ENCODE data around the gene C6orf15.
"Not testable (repeated sequence)": the region's sequence is repeated elsewhere in the genome, so short reads cannot be mapped to it uniquely, and the experiment has no call there.

The C6orf15 gene

DNA sequence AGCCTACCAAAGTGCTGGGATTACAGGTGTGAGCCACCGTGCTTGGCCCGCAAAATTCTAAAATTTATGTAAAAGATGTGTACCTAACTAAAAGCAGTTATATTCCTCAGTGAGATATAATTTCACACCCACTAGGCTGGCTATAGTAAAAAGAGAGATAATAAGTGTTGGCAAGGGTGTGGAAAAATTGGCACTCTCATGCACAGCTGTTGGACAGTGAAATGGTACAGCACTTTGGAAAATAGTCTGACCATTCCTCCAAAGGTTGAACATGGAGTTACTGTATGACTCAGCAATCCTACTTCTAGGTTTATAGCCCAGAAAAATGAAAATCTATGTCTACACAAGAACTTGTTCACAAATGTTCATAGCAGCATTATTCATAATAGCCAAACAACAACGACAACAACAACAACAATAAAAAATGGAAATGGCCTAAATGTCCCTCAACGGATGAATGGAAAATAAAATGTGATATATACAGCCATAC, 13.9 kb downstream of the C6orf15 start:
- DNase-seq: no peak

- no peak for DNase-seq
These were observed 15.7 kb downstream of the C6orf15 start for GRCh38 chr6:31096656-31097055.

DNA sequence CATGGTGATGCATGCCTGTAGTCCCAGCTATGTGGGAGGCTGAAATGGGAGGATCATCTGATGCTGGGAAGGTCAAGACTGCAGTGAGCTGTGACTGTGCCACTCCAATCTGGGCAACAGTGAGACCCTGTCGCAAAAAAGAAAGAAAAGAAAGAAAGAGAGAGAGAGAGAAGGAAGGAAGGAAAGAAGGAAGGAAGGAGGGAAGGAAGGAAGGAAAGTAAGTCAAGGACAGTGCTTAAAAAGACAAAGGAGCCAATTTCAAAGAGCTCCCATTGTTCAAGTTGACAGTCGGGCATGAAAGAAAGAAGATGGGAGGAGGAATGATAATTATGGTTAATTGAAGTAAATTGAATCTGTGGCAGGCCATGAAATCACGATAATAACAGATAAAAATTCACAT, 16.2 kb downstream of the C6orf15 start:
- no peak for DNase-seq

DNA sequence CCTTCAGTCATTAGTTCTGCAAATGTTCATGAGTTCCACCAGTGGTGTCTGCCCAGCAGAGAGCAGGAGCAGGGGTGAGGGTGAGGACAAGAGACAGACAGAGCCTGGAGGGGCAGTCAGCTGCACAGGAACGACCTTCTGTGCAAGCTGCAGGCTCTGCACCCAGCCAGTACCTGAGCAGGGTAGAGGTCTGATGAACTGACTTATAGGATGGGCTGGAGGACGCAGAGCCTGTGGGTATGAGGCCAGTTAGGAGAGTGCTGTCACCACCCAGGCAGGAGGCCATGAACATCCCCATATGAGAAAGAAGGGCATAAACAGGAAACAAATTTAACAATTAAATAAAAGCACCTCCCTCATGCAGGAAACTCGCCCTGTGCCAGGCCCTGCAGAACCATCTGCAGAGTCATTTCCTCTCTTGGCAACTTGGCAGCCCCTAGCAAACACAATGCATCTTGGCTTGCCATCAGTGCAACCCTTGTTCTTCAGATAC, 17.9 kb downstream of the C6orf15 start:
- DNase-seq: peak; percentile 9 to 26

- no peak for DNase-seq
These were observed 19.4 kb downstream of the C6orf15 start for GRCh38 chr6:31092769-31093505.

GRCh38 chr6:31092238-31092637, 20.1 kb downstream of the C6orf15 start:
- no peak for DNase-seq

DNA sequence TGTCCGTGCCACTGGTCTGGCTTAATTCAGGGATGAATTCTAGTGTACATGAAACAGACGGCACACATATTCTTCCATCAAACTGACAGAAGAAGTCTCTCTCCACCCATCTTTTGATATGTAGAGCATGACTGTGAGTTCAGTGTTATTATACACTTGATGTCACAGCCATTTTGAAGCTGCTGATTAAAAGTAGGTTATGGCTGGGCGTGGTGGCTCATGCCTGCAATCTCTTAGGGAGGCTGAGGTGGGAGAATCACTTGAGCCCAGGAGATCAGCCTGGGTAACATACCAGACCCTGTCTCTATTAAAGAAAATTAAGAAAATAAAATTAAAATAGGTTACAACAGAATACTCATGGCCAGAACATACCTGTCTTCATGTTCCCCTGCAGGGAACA, 20.7 kb downstream of the C6orf15 start:
- no peak for DNase-seq

DNA sequence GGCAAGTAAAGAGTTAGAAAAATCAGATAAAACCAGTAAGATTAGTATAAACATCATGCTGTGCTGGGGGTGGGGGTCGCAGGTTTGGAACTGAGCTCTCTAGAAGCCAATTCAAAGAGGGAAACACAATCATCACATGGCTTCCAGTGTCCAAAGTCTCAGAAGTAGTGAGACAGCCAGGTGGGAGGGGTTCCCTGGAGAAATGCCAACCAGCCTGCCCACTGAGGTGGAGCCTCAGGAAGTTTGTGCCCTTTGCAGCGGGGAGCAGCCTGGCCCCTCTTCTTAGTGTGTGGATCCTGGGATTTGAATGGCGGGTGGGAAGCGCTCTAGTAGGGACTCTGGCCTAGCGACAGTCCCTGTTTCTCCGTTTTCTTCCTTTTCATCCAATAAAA, 21.4 kb downstream of the C6orf15 start:
- DNase-seq: no peak

DNA sequence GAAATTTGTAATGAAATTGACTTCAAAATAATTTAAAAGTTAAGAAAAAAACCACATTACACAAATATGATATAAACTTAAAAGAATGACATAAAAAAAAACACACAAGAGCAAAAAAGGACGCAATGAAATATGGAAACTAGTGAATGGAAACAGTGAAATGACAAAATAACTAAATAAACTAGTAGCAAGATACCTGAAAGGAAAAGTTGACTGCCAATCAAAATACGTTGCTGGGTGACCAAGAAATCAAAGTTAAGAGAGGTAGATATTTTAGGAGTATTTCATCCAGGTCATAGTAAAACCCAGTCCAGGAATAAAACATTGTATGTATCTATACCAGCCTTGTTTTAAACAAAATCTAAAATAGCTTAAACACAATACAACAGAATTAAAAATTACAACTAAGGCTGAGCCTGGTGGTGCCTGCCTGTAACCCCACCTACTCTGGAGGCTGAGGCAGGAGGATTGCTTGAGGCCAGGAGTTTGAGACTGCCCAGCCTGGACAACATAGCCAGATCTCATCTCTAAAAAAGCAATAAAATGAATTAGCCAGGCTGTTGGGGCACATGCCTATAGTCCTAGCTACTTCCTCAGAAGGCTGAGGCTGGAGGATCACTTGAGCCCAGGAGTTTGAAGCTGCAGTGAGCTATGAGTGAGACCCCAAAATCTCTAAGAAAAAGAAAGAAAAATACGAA, 22.0 kb downstream of the C6orf15 start:
- DNase-seq: no peak

GRCh38 chr6:31087494-31088089, 24.8 kb downstream of the C6orf15 start:
- DNase-seq: peak; percentile 94 to 96

- DNase-seq: no peak
These were observed 25.5 kb downstream of the C6orf15 start for GRCh38 chr6:31086788-31087440.

GRCh38 chr6:31083742-31084354, 28.5 kb downstream of the C6orf15 start:
- DNase-seq: peak; percentile 55 to 61

DNA sequence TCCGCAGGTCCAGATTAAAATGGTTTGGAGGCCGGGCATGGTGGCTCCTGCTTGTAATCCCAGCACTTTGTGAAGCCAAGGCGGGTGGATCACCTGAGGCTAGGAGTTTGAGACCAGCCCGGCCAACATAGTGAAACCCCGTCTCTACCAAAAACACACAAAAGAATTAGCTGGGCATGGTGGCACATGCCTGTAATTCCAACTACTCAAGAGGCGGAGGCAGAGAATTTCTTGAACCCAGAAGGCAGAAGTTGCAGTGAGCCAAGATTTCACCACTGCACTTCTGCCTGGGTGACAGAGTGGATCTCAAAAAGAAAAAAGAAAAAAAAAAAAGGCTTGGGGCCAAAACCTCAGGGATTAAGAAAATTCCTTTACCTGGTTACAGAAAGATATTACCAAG, 30.5 kb downstream of the C6orf15 start:
- DNase-seq: no peak

- peak; percentile 71 to 76 for DNase-seq
These were observed 32.6 kb downstream of the C6orf15 start for GRCh38 chr6:31079656-31080261.

DNA sequence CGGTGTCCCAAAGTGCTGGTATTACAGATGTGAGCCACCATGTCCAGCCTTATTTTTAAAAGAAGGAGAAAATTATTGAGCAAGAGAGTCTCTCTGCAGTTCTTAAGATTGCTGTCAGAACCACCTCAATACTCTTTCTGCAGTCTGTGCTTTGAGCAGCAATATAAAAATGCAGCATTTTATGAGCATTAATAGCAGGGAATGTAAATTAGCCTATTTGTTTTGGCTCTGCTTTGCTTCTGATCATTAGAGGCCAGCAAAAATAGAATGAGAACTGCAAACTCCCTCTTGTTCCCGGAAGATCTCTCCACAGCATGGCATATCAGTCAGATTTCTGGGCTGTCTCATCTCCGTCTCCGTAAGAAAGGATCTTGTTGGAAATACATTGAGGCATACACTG, 35.8 kb downstream of the C6orf15 start:
- no peak for DNase-seq

DNA sequence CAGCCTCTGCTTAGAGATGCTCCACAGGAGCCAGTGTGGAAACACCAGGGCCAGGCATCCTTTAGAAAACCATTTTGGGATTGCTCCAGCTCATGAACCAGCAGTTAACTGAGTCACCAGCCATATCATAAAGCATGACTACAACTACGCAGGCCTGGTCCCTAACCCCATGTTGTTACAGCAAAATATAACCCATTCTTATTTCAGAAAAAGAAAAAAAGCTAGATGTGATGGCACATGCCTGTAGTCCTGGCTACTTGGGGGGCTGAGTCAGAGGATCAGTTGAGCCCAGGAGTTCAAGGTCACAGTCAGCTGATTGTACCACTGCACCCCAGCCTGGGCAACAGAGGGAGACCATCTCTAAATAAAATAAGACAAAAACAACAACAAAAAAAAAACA, 36.8 kb downstream of the C6orf15 start:
- DNase-seq: no peak

DNA sequence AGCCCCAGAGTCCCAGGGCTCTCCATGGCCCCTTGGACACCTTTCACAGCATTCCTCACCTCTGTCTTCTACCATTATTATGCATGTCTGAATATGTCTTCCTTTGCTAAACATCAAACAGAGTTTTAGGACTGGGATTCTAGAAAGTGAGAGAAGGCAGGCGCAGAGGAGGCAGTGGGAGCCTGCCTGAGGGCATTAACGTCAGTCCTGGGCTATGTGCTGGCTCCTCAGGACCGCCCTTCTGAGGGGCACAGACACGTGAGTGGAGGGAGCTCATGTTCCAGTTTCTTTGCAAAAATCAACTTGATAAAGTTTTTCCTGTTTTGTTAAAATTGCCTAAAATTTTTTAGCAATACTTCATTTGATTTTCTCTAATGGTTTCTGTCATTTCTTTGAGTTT, 38.0 kb downstream of the C6orf15 start:
- DNase-seq: no peak

- no peak for DNase-seq
These were observed 41.6 kb downstream of the C6orf15 start for GRCh38 chr6:31070711-31071197.

GRCh38 chr6:31068669-31069340, 43.6 kb downstream of the C6orf15 start:
- peak; percentile 77 to 84 for DNase-seq

- not testable (repeated sequence) for DNase-seq
These were observed 44.3 kb downstream of the C6orf15 start for GRCh38 chr6:31067891-31068668.

DNA sequence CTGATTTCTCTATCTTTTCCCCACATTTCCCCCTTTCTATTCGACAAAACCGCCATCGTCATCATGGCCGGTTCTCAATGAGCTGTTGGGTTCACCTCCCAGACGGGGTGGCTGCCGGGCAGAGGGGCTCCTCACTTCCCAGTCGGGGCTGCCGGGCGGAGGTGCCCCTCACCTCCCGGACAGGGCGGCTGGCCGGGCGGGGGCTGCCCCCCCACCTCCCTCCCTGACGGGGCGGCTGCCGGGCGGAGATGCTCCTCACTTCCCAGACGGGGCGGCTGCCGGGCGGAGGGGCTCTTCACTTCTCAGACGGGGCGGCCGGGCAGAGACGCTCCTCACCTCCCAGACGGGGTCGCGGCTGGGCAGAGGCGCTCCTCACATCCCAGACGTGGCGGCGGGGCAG, 45.3 kb downstream of the C6orf15 start:
- not testable (repeated sequence) for DNase-seq
